OCI-LY7 (cell line): Measurements from ENCODE around the gene BAHCC1.

Experiments
- CTCF ChIP-seq: fragments of 200-600 bp; sonication (generic); conservative IDR thresholded peaks from 2 replicates; pipeline ENCODE4 v1.5.1; 2014; ENCODE audit warnings: mild to moderate bottlenecking, antibody characterized with exemption, low read length, moderate library complexity, mixed read lengths
- EZH2phosphoT487 ChIP-seq: fragments of 200-600 bp; sonication (generic); IDR thresholded peaks from 2 replicates; pipeline ENCODE4 v1.6.1; 2018; ENCODE audit warnings: low read depth, borderline replicate concordance, mild to moderate bottlenecking, mixed run types, antibody characterized with exemption, low read length, moderate library complexity, mixed read lengths

- no peak for TF ChIP-seq CTCF
- no peak for TF ChIP-seq EZH2phosphoT487
These were observed 88.0 kb downstream of the BAHCC1 start for GRCh38 chr17:81483085-81483861.
